AG04450 (cell line): ENCODE measurements around the gene RASA2. TPM values are rescaled to one million over a fixed set of nuclear protein-coding genes. Genes with fewer than 3 reads are reported as not detected.

Experiments
- CTCF ChIA-PET: fragments of 300-600, 350-600 bp; formaldehyde crosslinking; extraction: SDS; loops from one replicate; lab custom pipeline; 2022; ENCODE audit warnings: antibody characterized with exemption, inconsistent platforms; lab: Charles Lee
- POLR2A ChIA-PET: fragments of 350-600 bp; formaldehyde crosslinking; extraction: SDS; loops from one replicate; lab custom pipeline; 2021; ENCODE audit warnings: antibody characterized with exemption, inconsistent platforms; lab: Yijun Ruan, JAX
- DNase-seq: peaks from one replicate; pipeline ENCODE4 v3.0.0-alpha.2; 2011; ENCODE audit warnings: low read depth, low spot score
- H3K27ac ChIP-seq: one replicate; pipeline ENCODE4 v1.5.1; 2012; ENCODE audit warnings: low read depth, low read length, control low read depth
- H3K27me3 ChIP-seq: one replicate; pipeline ENCODE4 v1.6.0; 2012; ENCODE audit warnings: low read length; ENCODE audit not compliant: control insufficient read depth, insufficient read depth
- H3K4me3 ChIP-seq: 2 replicates; pipeline ENCODE4 v1.5.1; 2011; ENCODE audit warnings: mild to moderate bottlenecking, low read depth, low read length, control low read depth
- H3K9me3 ChIP-seq: 2 replicates; pipeline ENCODE4 v1.5.1; 2012; ENCODE audit warnings: low read length; ENCODE audit not compliant: control insufficient read depth, insufficient read depth
- CTCF ChIP-seq: IDR thresholded peaks from 2 replicates; pipeline ENCODE4 v1.5.1; 2011; ENCODE audit warnings: low read depth, low read length, control low read depth, inconsistent platforms
- polyA plus RNA-seq: library from polyadenylated mRNA; depleted of rRNA; stranded (reverse); fragments of >200 nt; gene quantifications from 2 replicates; pipeline ENCODE4 v1.2.3, GENCODE V29; 2011

RASA2 gene
- polyA plus RNA-seq, 1 experiment, result 11.6 TPM

GRCh38 chr3:141447383-141447782 is 39.4 kb upstream of the RASA2 start:
- no peak for TF ChIP-seq CTCF
- POLR2A ChIA-PET, result interaction anchor here (0.6 kb wide), 1 partner anchor 126 kb away, joined by 6 read pairs; no protein-coding TSS in a partner anchor
- DNase-seq, result no peak
- Histone ChIP-seq H3K4me3 (no peak overlapping the region), H3K27me3 (no peaks in the 10 kb centered on the region), H3K27ac (no peak overlapping the region), H3K9me3 (peaks cover 19% of the 10 kb centered on the region; the same call in 1 of the 2 replicates)
- CTCF ChIA-PET, result interaction anchor here (0.7 to 5.0 kb wide), 3 partner anchors 12 to 87 kb away, joined by 3 to 30 read pairs (median 13); no protein-coding TSS in a partner anchor

GRCh38 chr3:141448606-141449220 is 38.1 kb upstream of the RASA2 start:
- TF ChIP-seq CTCF, result no peak
- POLR2A ChIA-PET, result interaction anchor here (0.6 to 1.5 kb wide), 6 partner anchors 21 to 88 kb away, joined by 3 to 4 read pairs (median 4); no protein-coding TSS in a partner anchor
- Histone ChIP-seq H3K4me3 (no peak overlapping the region), H3K27me3 (no peaks in the 10 kb centered on the region), H3K9me3 (peaks cover 12% of the 10 kb centered on the region; the same call in 1 of the 2 replicates), H3K27ac (peak overlapping the region; percentile 53)
- CTCF ChIA-PET, result interaction anchor here (1.0 to 5.0 kb wide), 8 partner anchors 9 to 217 kb away, joined by 3 to 30 read pairs (median 10); partner anchors contain the start of gene PXYLP1
- DNase-seq, result no peak

- ChIA-PET CTCF (interaction anchor here (1.2 to 5.0 kb wide), 8 partner anchors 10 to 218 kb away, joined by 3 to 30 read pairs (median 10); partner anchors contain the start of gene PXYLP1), POLR2A (interaction anchor here (1.0 to 1.5 kb wide), 3 partner anchors 21 to 83 kb away, joined by 3 to 4 read pairs (median 4); no protein-coding TSS in a partner anchor)
- Histone ChIP-seq H3K4me3 (no peak overlapping the region), H3K27me3 (no peaks in the 10 kb centered on the region), H3K27ac (peak overlapping the region; percentile 53), H3K9me3 (peaks cover 9% of the 10 kb centered on the region; the same call in 1 of the 2 replicates)
- no peak for DNase-seq
- TF ChIP-seq CTCF, result no peak
Measured at GRCh38 chr3:141449424-141449823, 37.4 kb upstream of the RASA2 start.

GRCh38 chr3:141450727-141451375 is 36.0 kb upstream of the RASA2 start:
- Histone ChIP-seq H3K9me3 (0 out of 2 replicates have a peak, but pooled peaks cover 3% of the 10 kb centered on the region), H3K27me3 (no peaks in the 10 kb centered on the region), H3K4me3 (no peak overlapping the region), H3K27ac (peak overlapping the region; percentile 48)
- DNase-seq, result no peak
- POLR2A ChIA-PET, result no interaction called here
- CTCF ChIA-PET, result interaction anchor here (0.5 to 5.0 kb wide), 8 partner anchors 9 to 219 kb away, joined by 3 to 30 read pairs (median 6); partner anchors contain the start of gene PXYLP1
- TF ChIP-seq CTCF, result no peak
